Thyroid gland (tissue), 4 donors: ENCODE data around the gene PEPD. TPM values are rescaled to one million over a fixed set of nuclear protein-coding genes. Genes with fewer than 3 reads are reported as not detected.
A peak's percentile ranks its signal among the peaks of the same experiment; 100 is the strongest.

Experiments
- DNase-seq, 2 donors: peaks; one replicate each; pipeline ENCODE4 v3.0.0-alpha.2; 2019
- H3K27ac ChIP-seq, 3 donors: fragments of 200-600 bp; sonication (generic); 1 replicate in 2 of 3; 2 replicates in 1 of 3; pipeline ENCODE4 v1.5.1; 2016 to 2019; ENCODE audit warnings: mild to moderate bottlenecking in 1 of 3, moderate library complexity in 1 of 3
- H3K27me3 ChIP-seq: fragments of 200-600 bp; sonication (generic); one replicate; pipeline ENCODE4 v1.5.1; 2019
- H3K36me3 ChIP-seq, 2 donors: fragments of 200-600 bp; sonication (generic); one replicate each; pipeline ENCODE4 v1.5.1; 2016 to 2019
- H3K4me1 ChIP-seq, 2 donors: fragments of 200-600 bp; sonication (generic); one replicate each; pipeline ENCODE4 v1.5.1; 2017 to 2019
- H3K4me3 ChIP-seq, 3 donors: fragments of 200-600 bp; sonication (generic); replicated peaks in 1 of 3; 1 replicate in 2 of 3; 2 replicates in 1 of 3; pipeline ENCODE4 v1.5.1; 2016; ENCODE audit warnings: mild to moderate bottlenecking in 1 of 3
- H3K9me3 ChIP-seq: fragments of 200-600 bp; sonication (generic); one replicate; pipeline ENCODE4 v1.5.1; 2017
- POLR2A ChIP-seq, 2 donors: fragments of 450-650 bp; IDR thresholded peaks; one replicate each; pipeline ENCODE4 v1.6.1; 2017; ENCODE audit warnings: antibody characterized with exemption in 2 of 2, mild to moderate bottlenecking in 2 of 2, moderate library complexity in 1 of 2
- WGBS, 2 donors: methylation state at CpG; one replicate each; pipeline ENCODE4 v1.1.5; 2017; 5-methylcytosine and 5-hydroxymethylcytosine counted together
- intact Hi-C: fragments of 100-400 bp; cut with DNase I; formaldehyde crosslinking; loops from one replicate; pipeline ENCODE4 v1.15.1; 2023
- total RNA-seq, 4 donors: library from RNA; depleted of rRNA; stranded (reverse); fragments of >200 nt; gene quantifications; one replicate each; pipeline ENCODE4 v1.2.3, GENCODE V29; 2016
- TF ChIP-seq, protein P1 (sequence below), 6 experiments: fragments of 200-600 bp in 3 of 6; fragments of 450-650 bp in 3 of 6; sonication (generic) in 3 of 6; IDR thresholded peaks; one replicate each; pipeline ENCODE4 v1.5.1; 2016 to 2019; ENCODE audit warnings: antibody characterized with exemption in 6 of 6, mild to moderate bottlenecking in 2 of 6, inconsistent platforms in 1 of 6, moderate library complexity in 1 of 6

The PEPD gene
- total RNA-seq, 4 donors from 2014 or later = 76.8 to 121 (median 102) TPM

DNA sequence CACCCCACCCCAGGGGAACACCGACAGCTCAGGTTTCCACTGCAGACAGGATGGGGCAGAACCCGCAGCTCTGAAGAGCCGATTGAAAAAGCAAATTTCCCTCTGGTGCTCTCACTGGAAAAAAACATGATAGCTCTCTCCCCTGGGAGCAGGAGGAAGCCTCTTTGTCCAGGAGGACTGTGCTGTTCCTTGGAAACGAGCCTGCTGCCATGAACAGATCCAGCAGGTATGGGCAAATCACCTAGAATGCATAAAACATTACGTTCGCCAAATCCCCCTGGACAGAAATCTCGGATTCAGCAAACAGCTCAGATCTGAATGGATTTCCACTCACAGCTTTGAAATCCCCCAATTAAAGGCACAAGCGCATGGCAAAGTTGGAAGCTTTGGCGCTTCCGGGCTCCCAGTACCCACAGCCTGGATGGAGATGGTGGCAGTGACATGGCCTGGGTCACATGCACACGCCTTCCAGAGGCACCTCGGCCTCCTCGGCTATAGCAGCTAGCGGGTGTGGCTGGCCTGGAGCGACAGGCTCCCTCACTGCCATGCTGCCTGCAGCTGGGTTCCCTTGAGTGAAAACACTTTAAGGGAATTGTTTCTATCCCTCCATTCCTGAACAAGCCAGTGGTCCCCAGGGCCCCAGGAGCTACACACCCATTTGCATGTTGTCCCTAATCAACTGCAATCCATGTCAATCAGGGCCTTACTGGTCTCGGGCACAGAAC, 89.0 kb downstream of the PEPD start:
- 63 to 68% methylated on average over 7 to 15 of the region's 16 CpGs for WGBS, 2 donors
- Histone ChIP-seq H3K4me3 (no peak overlapping the region), H3K36me3 (no peaks in the 10 kb centered on the region), H3K4me1 (peaks cover 4 to 11% of the 10 kb centered on the region in 2 donors), H3K27me3 (no peaks in the 10 kb centered on the region), H3K9me3 (no peaks in the 10 kb centered on the region), H3K27ac (no peak overlapping the region)
- intact Hi-C loops = no loop called here
- DNase-seq = no peak
- TF ChIP-seq, protein P1, sequence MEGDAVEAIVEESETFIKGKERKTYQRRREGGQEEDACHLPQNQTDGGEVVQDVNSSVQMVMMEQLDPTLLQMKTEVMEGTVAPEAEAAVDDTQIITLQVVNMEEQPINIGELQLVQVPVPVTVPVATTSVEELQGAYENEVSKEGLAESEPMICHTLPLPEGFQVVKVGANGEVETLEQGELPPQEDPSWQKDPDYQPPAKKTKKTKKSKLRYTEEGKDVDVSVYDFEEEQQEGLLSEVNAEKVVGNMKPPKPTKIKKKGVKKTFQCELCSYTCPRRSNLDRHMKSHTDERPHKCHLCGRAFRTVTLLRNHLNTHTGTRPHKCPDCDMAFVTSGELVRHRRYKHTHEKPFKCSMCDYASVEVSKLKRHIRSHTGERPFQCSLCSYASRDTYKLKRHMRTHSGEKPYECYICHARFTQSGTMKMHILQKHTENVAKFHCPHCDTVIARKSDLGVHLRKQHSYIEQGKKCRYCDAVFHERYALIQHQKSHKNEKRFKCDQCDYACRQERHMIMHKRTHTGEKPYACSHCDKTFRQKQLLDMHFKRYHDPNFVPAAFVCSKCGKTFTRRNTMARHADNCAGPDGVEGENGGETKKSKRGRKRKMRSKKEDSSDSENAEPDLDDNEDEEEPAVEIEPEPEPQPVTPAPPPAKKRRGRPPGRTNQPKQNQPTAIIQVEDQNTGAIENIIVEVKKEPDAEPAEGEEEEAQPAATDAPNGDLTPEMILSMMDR (IDR thresholded peaks at IDR 0.05) = no peak
- TF ChIP-seq POLR2A (IDR thresholded peaks at IDR 0.05) = no peak

DNA sequence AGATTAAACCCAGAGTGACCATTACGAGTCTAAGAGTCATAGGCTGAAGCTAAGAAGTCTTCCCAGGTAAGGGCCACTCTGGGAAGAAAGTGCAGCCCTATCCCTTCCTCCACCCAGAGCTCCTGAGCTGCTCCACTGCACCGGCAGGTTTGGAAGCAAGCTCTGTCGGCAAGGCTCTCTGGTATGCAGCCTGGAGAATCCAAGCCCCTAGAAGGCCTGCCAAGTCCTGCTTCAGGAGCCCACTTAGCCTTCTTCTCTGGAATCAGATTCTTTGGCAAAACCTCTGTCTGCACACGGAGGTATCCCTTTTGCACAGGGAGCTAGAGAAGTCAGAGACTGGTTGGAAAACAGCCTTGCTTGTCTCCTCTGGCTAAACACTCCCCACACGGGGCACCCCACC, 89.6 kb downstream of the PEPD start:
- no peaks in the 10 kb centered on the region for H3K36me3 ChIP-seq
- H3K27me3 ChIP-seq = no peaks in the 10 kb centered on the region
- no peaks in the 10 kb centered on the region for H3K9me3 ChIP-seq
- H3K4me1 ChIP-seq = peaks cover 4 to 11% of the 10 kb centered on the region in 2 donors
- no peak overlapping the region for H3K27ac ChIP-seq
- peak; percentile 72 to 81 for DNase-seq
- intact Hi-C loops = no loop called here
- WGBS, 2 donors = 19 to 20% methylated on average over 5 of the region's 5 CpGs
- no peak overlapping the region for H3K4me3 ChIP-seq
- no peak for TF ChIP-seq POLR2A (IDR thresholded peaks at IDR 0.05)
- TF ChIP-seq, protein P1 (IDR thresholded peaks at IDR 0.05) = no peak

DNA sequence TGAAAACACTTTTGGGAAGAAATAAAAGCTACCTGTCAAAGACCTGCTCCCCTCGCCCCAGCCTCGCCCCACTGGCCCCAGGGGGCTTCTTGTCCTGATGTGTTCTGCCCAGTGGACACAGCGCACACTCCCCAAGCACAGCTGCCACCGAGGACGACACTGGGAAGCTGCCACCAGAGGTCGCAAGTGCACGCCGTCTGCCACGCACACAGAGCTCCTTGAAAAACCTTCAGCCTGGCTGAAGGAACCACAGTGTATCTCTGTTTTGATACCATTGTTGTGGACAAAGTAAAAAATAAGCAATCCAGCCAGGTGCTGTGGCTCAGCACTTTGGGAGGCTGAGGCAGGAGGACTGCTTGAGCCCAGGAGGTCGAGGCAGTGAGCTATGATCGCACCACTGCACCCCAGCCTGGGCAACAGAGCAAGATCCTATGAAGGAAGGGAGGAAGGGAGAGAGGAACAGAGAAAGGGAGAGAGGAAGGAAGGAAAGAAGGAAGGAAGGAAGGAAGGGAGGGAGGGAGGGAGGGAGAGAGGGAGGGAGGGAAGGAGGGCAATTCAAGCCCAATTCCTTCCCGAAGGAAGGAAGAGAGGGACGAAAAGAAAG, 90.8 kb downstream of the PEPD start:
- H3K36me3 ChIP-seq = no peaks in the 10 kb centered on the region
- no peaks in the 10 kb centered on the region for H3K27me3 ChIP-seq
- H3K4me1 ChIP-seq = peaks cover 4 to 11% of the 10 kb centered on the region in 2 donors
- TF ChIP-seq, protein P1 (IDR thresholded peaks at IDR 0.05) = peak; percentile 26 to 79 (median 53)
- TF ChIP-seq POLR2A (IDR thresholded peaks at IDR 0.05) = no peak
- no peak overlapping the region for H3K27ac ChIP-seq
- intact Hi-C loops = loop anchor here (2.0 kb wide), 1 partner anchor 340 kb away; no protein-coding TSS in a partner anchor
- no peaks in the 10 kb centered on the region for H3K9me3 ChIP-seq
- no peak overlapping the region for H3K4me3 ChIP-seq
- peak; percentile 65 to 69 for DNase-seq
- 27 to 31% methylated on average over 13 of the region's 13 CpGs for WGBS, 2 donors

DNA sequence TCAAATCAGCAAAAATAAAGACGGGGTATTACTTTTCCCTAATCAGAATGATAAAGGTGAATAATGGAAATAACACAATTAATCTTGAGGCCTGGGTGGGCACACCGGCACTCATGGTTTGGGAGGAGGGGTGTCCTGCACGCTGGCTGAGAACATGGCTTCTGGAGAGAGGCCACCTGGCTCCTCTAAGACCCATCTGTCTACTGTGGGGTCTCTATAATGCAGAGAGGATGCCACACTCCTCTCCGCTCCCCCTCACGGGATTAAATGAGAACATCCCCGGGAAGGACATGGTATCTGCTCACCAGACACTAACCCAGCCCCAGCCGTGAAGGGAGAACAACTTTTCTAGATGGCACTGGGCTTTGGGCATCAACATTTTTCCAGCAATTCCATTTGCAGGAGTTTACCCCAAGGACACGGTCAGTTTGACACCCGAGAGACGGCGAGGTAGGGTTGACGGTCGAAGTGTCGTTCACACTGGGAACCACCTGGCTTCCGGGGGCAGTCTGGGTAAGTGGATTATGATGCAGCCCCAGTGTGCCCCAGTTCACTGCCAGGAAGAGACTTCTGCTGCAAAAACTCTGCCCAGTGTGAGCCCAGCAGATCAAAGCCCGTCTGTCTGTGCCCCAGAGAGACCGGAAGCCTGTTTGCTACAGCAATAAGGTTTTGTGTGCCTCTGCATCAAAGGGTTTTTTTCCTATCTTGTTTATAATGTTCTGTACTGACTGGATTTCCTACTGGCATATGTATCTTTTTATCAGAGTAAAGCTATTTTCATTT, 91.5 kb downstream of the PEPD start:
- intact Hi-C loops = loop anchor here (2.0 kb wide), 1 partner anchor 341 kb away; no protein-coding TSS in a partner anchor
- Histone ChIP-seq H3K9me3 (no peaks in the 10 kb centered on the region), H3K36me3 (no peaks in the 10 kb centered on the region), H3K27ac (no peak overlapping the region), H3K4me1 (peaks cover 4 to 11% of the 10 kb centered on the region in 2 donors), H3K27me3 (no peaks in the 10 kb centered on the region), H3K4me3 (no peak overlapping the region)
- TF ChIP-seq, protein P1 (IDR thresholded peaks at IDR 0.05) = no peak
- TF ChIP-seq POLR2A (IDR thresholded peaks at IDR 0.05) = no peak
- peak in 1 of 2 donors; percentile 1 for DNase-seq
- 60 to 72% methylated on average over 17 of the region's 17 CpGs for WGBS, 2 donors
